GM23338 (cell line): ENCODE data around the gene BMAL1. TPM values are rescaled to one million over a fixed set of nuclear protein-coding genes. Genes with fewer than 3 reads are reported as not detected.

Experiments
- ATAC-seq: fragments of 200-7000 bp; cut with Tn5 transposase; 3 replicates; pipeline ENCODE4 v1.9.1; 2020
- DNase-seq: peaks from one replicate; pipeline ENCODE4 v3.0.0-alpha.2; 2015; ENCODE audit warnings: low spot score
- H2AFZ ChIP-seq: fragments of 200-600 bp; sonication (generic); 2 replicates; pipeline ENCODE4 v1.8.0; 2016; ENCODE audit warnings: antibody characterized with exemption, mild to moderate bottlenecking, moderate library complexity
- H3F3A ChIP-seq: fragments of 200-600 bp; sonication (generic); replicated peaks from 2 replicates; pipeline ENCODE4 v1.8.0; 2017; ENCODE audit warnings: antibody characterized with exemption, mixed run types, low read depth
- H3K27ac ChIP-seq: fragments of 200-600 bp; sonication (generic); 2 replicates; pipeline ENCODE4 v1.6.1; 2016; ENCODE audit warnings: low read depth
- H3K27me3 ChIP-seq: fragments of 200-600 bp; sonication (generic); 2 replicates; pipeline ENCODE4 v1.8.0; 2016; ENCODE audit warnings: mild to moderate bottlenecking, mixed run types, moderate library complexity; ENCODE audit not compliant: insufficient read depth
- H3K36me3 ChIP-seq: fragments of 200-600 bp; sonication (generic); 2 replicates; pipeline ENCODE4 v1.8.0; 2016; ENCODE audit warnings: mild to moderate bottlenecking; ENCODE audit not compliant: insufficient read depth
- H3K4me1 ChIP-seq: fragments of 200-600 bp; sonication (generic); 2 replicates; pipeline ENCODE4 v1.8.0; 2016; ENCODE audit warnings: mild to moderate bottlenecking, moderate library complexity; ENCODE audit not compliant: insufficient read depth
- H3K4me2 ChIP-seq: fragments of 200-600 bp; sonication (generic); 2 replicates; pipeline ENCODE4 v1.7.1; 2017; ENCODE audit warnings: mixed run types
- H3K4me3 ChIP-seq: fragments of 200-600 bp; sonication (generic); 2 replicates; pipeline ENCODE4 v1.6.1; 2016; ENCODE audit warnings: mixed run types
- H3K79me2 ChIP-seq: fragments of 200-600 bp; sonication (generic); replicated peaks from 2 replicates; pipeline ENCODE4 v1.8.0; 2017; ENCODE audit warnings: mild to moderate bottlenecking; ENCODE audit not compliant: insufficient read depth
- H3K9me2 ChIP-seq: fragments of 200-600 bp; sonication (generic); 2 replicates; pipeline ENCODE4 v1.8.0; 2017; ENCODE audit not compliant: insufficient read depth
- H4K20me1 ChIP-seq: fragments of 200-600 bp; sonication (generic); replicated peaks from 2 replicates; pipeline ENCODE4 v1.8.0; 2017; ENCODE audit warnings: mild to moderate bottlenecking; ENCODE audit not compliant: insufficient read depth
- H3K27ac Mint-ChIP-seq: 2 replicates; pipeline ENCODE4 v1.8.0; 2020; ENCODE audit warnings: inconsistent platforms, mild to moderate bottlenecking, moderate library complexity, mixed read lengths
- H3K27me3 Mint-ChIP-seq: 3 replicates; pipeline ENCODE4 v1.8.0; 2022; ENCODE audit warnings: low read depth, mild to moderate bottlenecking, moderate library complexity, mixed read lengths, inconsistent platforms; ENCODE audit not compliant: insufficient read depth, poor library complexity
- H3K36me3 Mint-ChIP-seq: 3 replicates; pipeline ENCODE4 v1.8.0; 2021; ENCODE audit warnings: low read depth, mild to moderate bottlenecking, inconsistent platforms, moderate library complexity, mixed read lengths
- H3K4me1 Mint-ChIP-seq: 3 replicates; pipeline ENCODE4 v1.8.0; 2020; ENCODE audit warnings: mild to moderate bottlenecking, inconsistent platforms, mixed read lengths
- H3K4me3 Mint-ChIP-seq: 3 replicates; pipeline ENCODE4 v1.8.0; 2021; ENCODE audit warnings: moderate library complexity, mild to moderate bottlenecking, inconsistent platforms, mixed read lengths
- H3K9me3 Mint-ChIP-seq: 3 replicates; pipeline ENCODE4 v1.8.0; 2020; ENCODE audit warnings: moderate library complexity, mild to moderate bottlenecking, inconsistent platforms, mixed read lengths
- CREB1 ChIP-seq: fragments of 250-450 bp; sonication (Bioruptor Pico); IDR thresholded peaks from 2 replicates; pipeline ENCODE4 v1.5.0; 2020; ENCODE audit warnings: low read depth, mild to moderate bottlenecking, moderate library complexity
- CTCF ChIP-seq, 2 experiments: fragments of 200-600 bp in 1 of 2; sonication (generic) in 1 of 2; conservative IDR thresholded peaks; 2 replicates each; pipeline versions ENCODE4 v1.5.1 to v1.6.1; 2016 to 2017; ENCODE audit warnings: antibody characterized with exemption in 2 of 2, low read depth in 2 of 2, mild to moderate bottlenecking in 2 of 2, moderate library complexity in 1 of 2
- ETS1 ChIP-seq: IDR thresholded peaks from 2 replicates; pipeline ENCODE4 v1.6.1; 2016; ENCODE audit warnings: antibody characterized with exemption
- EZH2 ChIP-seq: fragments of 200-600 bp; sonication (generic); IDR thresholded peaks from one replicate; pipeline ENCODE4 v1.8.0; 2017; ENCODE audit warnings: antibody characterized with exemption, mild to moderate bottlenecking, low read depth; ENCODE audit not compliant: unreplicated experiment
- EZH2phosphoT487 ChIP-seq: fragments of 200-600 bp; sonication (generic); IDR thresholded peaks from one replicate; pipeline ENCODE4 v1.8.1; 2018; ENCODE audit warnings: antibody characterized with exemption; ENCODE audit not compliant: unreplicated experiment
- JUNB ChIP-seq: IDR thresholded peaks from one replicate; pipeline ENCODE4 v1.6.1; 2016; ENCODE audit warnings: antibody characterized with exemption; ENCODE audit not compliant: unreplicated experiment
- NANOG ChIP-seq: IDR thresholded peaks from 2 replicates; pipeline ENCODE4 v1.6.1; 2016; ENCODE audit warnings: antibody characterized with exemption, borderline replicate concordance
- POLR2AphosphoS5 ChIP-seq: IDR thresholded peaks from 2 replicates; pipeline ENCODE4 v1.6.1; 2016; ENCODE audit warnings: antibody characterized with exemption, low read depth
- REST ChIP-seq: IDR thresholded peaks from one replicate; pipeline ENCODE4 v1.6.1; 2018; ENCODE audit warnings: antibody characterized with exemption; ENCODE audit not compliant: unreplicated experiment
- STAT1 ChIP-seq: IDR thresholded peaks from one replicate; pipeline ENCODE4 v1.6.1; 2016; ENCODE audit warnings: antibody characterized with exemption; ENCODE audit not compliant: unreplicated experiment
- ZNF114 ChIP-seq: fragments of 250-450 bp; sonication (Bioruptor Pico); IDR thresholded peaks from 2 replicates; pipeline ENCODE4 v1.5.0; 2020; ENCODE audit warnings: mild to moderate bottlenecking, moderate library complexity
- ZNF331 ChIP-seq: fragments of 250-450 bp; sonication (Bioruptor Pico); IDR thresholded peaks from 2 replicates; pipeline ENCODE4 v1.5.0; 2020; ENCODE audit warnings: low read depth, mild to moderate bottlenecking, moderate library complexity
- polyA plus RNA-seq: library from polyadenylated mRNA; unstranded; fragments of >200 nt; fragmentation: Nextera tagmentation; extraction: Ambion mirVana; gene quantifications from 2 replicates; pipeline ENCODE4 v1.2.1, GENCODE V29; 2016
- total RNA-seq: library from RNA; depleted of rRNA; stranded (reverse); fragments of >200 nt; shearing (Covaris generic); gene quantifications from 2 replicates; pipeline ENCODE4 v1.2.3, GENCODE V29; 2014

The BMAL1 gene
- total and polyA plus RNA-seq, 2 experiments from 2014 or later, result 5.1 to 7.2 TPM

- no peak for TF ChIP-seq ZNF114 (CRISPR knock-in tag)
- no peak for TF ChIP-seq EZH2phosphoT487
- TF ChIP-seq ETS1, result no peak
These were observed 24.9 kb downstream of the BMAL1 start (continued) for GRCh38 chr11:13302420-13302958.

- H3F3A ChIP-seq, result no peaks in the 10 kb centered on the region
- ATAC-seq (no peak), DNase-seq (no peak)
- no peak overlapping the region for H3K4me3 ChIP-seq
- no peaks in the 10 kb centered on the region for H3K9me3 Mint-ChIP-seq
- H3K4me1 ChIP-seq, result no peaks in the 10 kb centered on the region
- no peak overlapping the region for H3K4me3 Mint-ChIP-seq
- no peak overlapping the region for H3K27ac ChIP-seq
- H3K27me3 Mint-ChIP-seq, result peaks cover 6% of the 10 kb centered on the region
- no peaks in the 10 kb centered on the region for H3K79me2 ChIP-seq
- 0 out of 2 replicates have a peak, but pooled peaks cover 2% of the 10 kb centered on the region for H3K9me2 ChIP-seq
- H4K20me1 ChIP-seq, result no peaks in the 10 kb centered on the region
- no peak overlapping the region for H3K4me2 ChIP-seq
- no peaks in the 10 kb centered on the region for H3K36me3 Mint-ChIP-seq
- no peaks in the 10 kb centered on the region for H3K36me3 ChIP-seq
- no peaks in the 10 kb centered on the region for H3K27me3 ChIP-seq
- no peak overlapping the region for H2AFZ ChIP-seq
- H3K4me1 Mint-ChIP-seq, result peaks cover 5% of the 10 kb centered on the region; the same call in 1 of the 3 replicates
- no peak overlapping the region for H3K27ac Mint-ChIP-seq
- TF ChIP-seq REST (no peak), NANOG (no peak), ETS1 (no peak), EZH2 (no peak), ZNF114 (CRISPR knock-in tag) (no peak), CREB1 (CRISPR knock-in tag) (no peak), EZH2phosphoT487 (no peak), JUNB (no peak), ZNF331 (CRISPR knock-in tag) (no peak), POLR2AphosphoS5 (no peak), CTCF (conservative IDR thresholded peaks at IDR 0.05; ENCODE audit: low read depth in 2 of 2) (no peak), STAT1 (no peak)
These were observed 26.4 kb downstream of the BMAL1 start for GRCh38 chr11:13303668-13304649.
